ENCODE data around the gene PRKCZ. TPM values are rescaled to one million over a fixed set of nuclear protein-coding genes. Genes with fewer than 3 reads are reported as not detected.

Gene PRKCZ
- total RNA-seq, 1 experiment from 2014 or later, result 1.6 TPM

- no peak for DNase-seq (ENCODE audit: low spot score)
Observed at GRCh38 chr1:2194319-2194897, 144.2 kb downstream of the PRKCZ start, which contains the start of gene FAAP20. TSS of gene FAAP20 (minus strand) at chr1:2194772. CDS start at chr1:2194749, 23 bp downstream.

GRCh38 chr1:2194898-2195673 is 144.9 kb downstream of the PRKCZ start:
- peak; percentile 60 for DNase-seq (ENCODE audit: low spot score)

- DNase-seq (ENCODE audit: low spot score), result no peak
Observed at GRCh38 chr1:2195785-2196184, 145.6 kb downstream of the PRKCZ start.

- no peak for DNase-seq (ENCODE audit: low spot score)
Observed at GRCh38 chr1:2196901-2197638, 146.9 kb downstream of the PRKCZ start.

- no peak for DNase-seq (ENCODE audit: low spot score)
Observed at GRCh38 chr1:2197707-2198165, 147.5 kb downstream of the PRKCZ start.

GRCh38 chr1:2198571-2198970 is 148.4 kb downstream of the PRKCZ start:
- no peak for DNase-seq (ENCODE audit: low spot score)

- DNase-seq (ENCODE audit: low spot score), result no peak
Observed at GRCh38 chr1:2199042-2199810, 149.0 kb downstream of the PRKCZ start.

GRCh38 chr1:2200308-2200943 is 150.2 kb downstream of the PRKCZ start:
- no peak for DNase-seq (ENCODE audit: low spot score)

GRCh38 chr1:2201062-2201461 is 150.9 kb downstream of the PRKCZ start:
- DNase-seq (ENCODE audit: low spot score), result no peak

GRCh38 chr1:2202008-2202575 is 151.9 kb downstream of the PRKCZ start:
- no peak for DNase-seq (ENCODE audit: low spot score)

GRCh38 chr1:2202843-2203601 is 152.8 kb downstream of the PRKCZ start:
- DNase-seq (ENCODE audit: low spot score), result no peak

GRCh38 chr1:2203671-2204414 is 153.6 kb downstream of the PRKCZ start:
- no peak for DNase-seq (ENCODE audit: low spot score)

GRCh38 chr1:2204415-2205190 is 154.4 kb downstream of the PRKCZ start:
- no peak for DNase-seq (ENCODE audit: low spot score)

- DNase-seq (ENCODE audit: low spot score), result peak; percentile 17
Observed at GRCh38 chr1:2205191-2205952, 155.2 kb downstream of the PRKCZ start.

GRCh38 chr1:2206813-2207487 is 156.7 kb downstream of the PRKCZ start:
- DNase-seq (ENCODE audit: low spot score), result no peak

GRCh38 chr1:2208309-2209239 is 158.4 kb downstream of the PRKCZ start:
- DNase-seq (ENCODE audit: low spot score), result peak; percentile 65
